IPS DF 6.9 (cell line): ENCODE data around the gene EDC3.
"Not testable (repeated sequence)": the region's sequence is repeated elsewhere in the genome, so short reads cannot be mapped to it uniquely, and the experiment has no call there.

Experiments
- DNase-seq: peaks from one replicate; pipeline ENCODE4 v3.0.0-alpha.2; 2013; ENCODE audit warnings: low read depth, low spot score
- H3K27ac ChIP-seq: one replicate; pipeline ENCODE4 v1.5.1; 2013; ENCODE audit warnings: low read length, control low read depth
- H3K27me3 ChIP-seq: 2 replicates; pipeline ENCODE4 v1.6.1; 2013; ENCODE audit warnings: mild to moderate bottlenecking, low read length; ENCODE audit not compliant: control insufficient read depth, insufficient read depth
- H3K36me3 ChIP-seq: 2 replicates; pipeline ENCODE4 v1.6.1; 2013; ENCODE audit warnings: low read length; ENCODE audit not compliant: control insufficient read depth, insufficient read depth
- H3K4me1 ChIP-seq: 2 replicates; pipeline ENCODE4 v1.6.1; 2013; ENCODE audit warnings: low read length; ENCODE audit not compliant: control insufficient read depth, insufficient read depth
- H3K4me3 ChIP-seq: 2 replicates; pipeline ENCODE4 v1.5.1; 2013; ENCODE audit warnings: mild to moderate bottlenecking, low read length
- H3K9me3 ChIP-seq: 2 replicates; pipeline ENCODE4 v1.6.1; 2013; ENCODE audit warnings: low read length, inconsistent platforms; ENCODE audit not compliant: control insufficient read depth, insufficient read depth
- WGBS: extraction: QIAGEN DNeasy Blood & Tissue Kit; methylation state at CpG from one replicate; pipeline ENCODE4 v1.1.7; 2013; ENCODE audit warnings: mixed read lengths, missing lambda C conversion rate; ENCODE audit not compliant: insufficient read length, insufficient coverage; 5-methylcytosine and 5-hydroxymethylcytosine counted together

Gene EDC3

GRCh38 chr15:74695597-74696397 lies at the start of gene EDC3:
Gene EDC3 (minus strand): TSS chr15:74696024. CDS start chr15:74675124, 20,900 bp downstream.
- Histone ChIP-seq H3K27ac (no peak within 1 kb of the TSS), H3K9me3 (no peaks in the 10 kb centered on the region), H3K4me3 (peak within 1 kb of the TSS; percentile 83), H3K36me3 (no peaks in the 10 kb centered on the region), H3K4me1 (no peaks in the 10 kb centered on the region), H3K27me3 (no peaks in the 10 kb centered on the region)
- peak; percentile 60 for DNase-seq
- WGBS, result no CpG with 5 or more reads among the region's 46 CpGs

- H3K36me3 ChIP-seq, result no peaks in the 10 kb centered on the region
- WGBS, result no CpG with 5 or more reads among the region's 5 CpGs
- H3K27me3 ChIP-seq, result no peaks in the 10 kb centered on the region
- no peaks in the 10 kb centered on the region for H3K9me3 ChIP-seq
- H3K4me1 ChIP-seq, result no peaks in the 10 kb centered on the region
- no peak overlapping the region for H3K4me3 ChIP-seq
- no peak overlapping the region for H3K27ac ChIP-seq
- DNase-seq, result no peak
Observed at GRCh38 chr15:74742422-74742821, 46.6 kb upstream of the EDC3 start.

GRCh38 chr15:74738239-74738638 lies 42.4 kb upstream of the EDC3 start:
- WGBS, result no CpG with 5 or more reads among the region's 5 CpGs

GRCh38 chr15:74735305-74735704 lies 39.5 kb upstream of the EDC3 start:
- WGBS, result no CpG with 5 or more reads among the region's 3 CpGs
- no peaks in the 10 kb centered on the region for H3K9me3 ChIP-seq
- H3K4me1 ChIP-seq, result no peaks in the 10 kb centered on the region
- H3K4me3 ChIP-seq, result no peak overlapping the region
- no peaks in the 10 kb centered on the region for H3K27me3 ChIP-seq
- no peak overlapping the region for H3K27ac ChIP-seq
- no peaks in the 10 kb centered on the region for H3K36me3 ChIP-seq
- DNase-seq, result no peak

More at GRCh38 chr15:74738239-74738638, 42.4 kb upstream of the EDC3 start:
- not testable (repeated sequence) for H3K9me3 ChIP-seq, DNase-seq, H3K4me1 ChIP-seq, H3K27me3 ChIP-seq, H3K4me3 ChIP-seq, H3K27ac ChIP-seq, H3K36me3 ChIP-seq

DNA sequence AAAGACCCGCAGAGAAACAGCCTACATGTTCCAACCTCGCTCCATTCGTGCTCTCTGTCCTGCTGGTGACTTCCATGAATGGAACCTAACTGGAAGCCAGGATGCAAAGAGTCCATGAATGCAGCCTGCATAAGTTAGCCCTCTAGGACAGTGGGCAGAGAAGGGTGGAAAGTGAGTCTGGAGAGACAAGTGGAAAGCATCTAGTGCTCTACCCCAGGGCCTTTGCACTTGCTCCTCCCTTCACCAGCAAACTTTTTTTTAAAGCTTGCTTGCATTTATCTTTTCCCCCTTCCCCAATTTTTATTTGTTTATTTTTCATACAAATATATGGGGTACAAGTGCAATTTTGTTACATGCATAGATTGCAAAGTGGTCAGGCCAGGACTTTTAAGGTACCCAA lies 37.4 kb upstream of the EDC3 start:
- no peak overlapping the region for H3K4me3 ChIP-seq
- no peaks in the 10 kb centered on the region for H3K36me3 ChIP-seq
- no peaks in the 10 kb centered on the region for H3K9me3 ChIP-seq
- no peaks in the 10 kb centered on the region for H3K27me3 ChIP-seq
- H3K27ac ChIP-seq, result no peak overlapping the region
- WGBS, result no CpG with 5 or more reads among the region's 3 CpGs
- DNase-seq, result no peak
- H3K4me1 ChIP-seq, result no peaks in the 10 kb centered on the region

DNA sequence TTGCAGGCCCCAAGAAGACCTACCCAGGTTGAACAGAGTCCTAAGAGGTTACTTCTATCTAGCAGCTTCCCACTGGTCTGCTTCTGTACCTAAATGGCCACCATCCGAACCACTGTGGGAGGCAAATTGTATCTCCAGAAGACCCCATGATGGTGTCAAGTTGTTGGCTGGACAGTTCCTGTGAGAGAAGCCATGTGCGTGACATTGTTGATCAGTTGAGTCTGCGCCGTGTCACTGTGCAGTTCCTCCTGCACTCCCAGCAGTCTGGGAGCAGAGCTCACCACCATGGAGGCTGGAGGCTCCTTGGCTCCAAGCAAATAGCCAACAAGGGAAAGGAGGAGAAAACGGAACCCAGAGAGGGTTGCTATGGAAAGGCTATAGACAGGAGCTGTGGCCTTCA lies 37.0 kb upstream of the EDC3 start:
- WGBS, result no CpG with 5 or more reads among the region's 5 CpGs
- Histone ChIP-seq H3K4me3 (no peak overlapping the region), H3K27me3 (no peaks in the 10 kb centered on the region), H3K36me3 (no peaks in the 10 kb centered on the region), H3K27ac (no peak overlapping the region), H3K9me3 (no peaks in the 10 kb centered on the region), H3K4me1 (no peaks in the 10 kb centered on the region)
- no peak for DNase-seq

DNA sequence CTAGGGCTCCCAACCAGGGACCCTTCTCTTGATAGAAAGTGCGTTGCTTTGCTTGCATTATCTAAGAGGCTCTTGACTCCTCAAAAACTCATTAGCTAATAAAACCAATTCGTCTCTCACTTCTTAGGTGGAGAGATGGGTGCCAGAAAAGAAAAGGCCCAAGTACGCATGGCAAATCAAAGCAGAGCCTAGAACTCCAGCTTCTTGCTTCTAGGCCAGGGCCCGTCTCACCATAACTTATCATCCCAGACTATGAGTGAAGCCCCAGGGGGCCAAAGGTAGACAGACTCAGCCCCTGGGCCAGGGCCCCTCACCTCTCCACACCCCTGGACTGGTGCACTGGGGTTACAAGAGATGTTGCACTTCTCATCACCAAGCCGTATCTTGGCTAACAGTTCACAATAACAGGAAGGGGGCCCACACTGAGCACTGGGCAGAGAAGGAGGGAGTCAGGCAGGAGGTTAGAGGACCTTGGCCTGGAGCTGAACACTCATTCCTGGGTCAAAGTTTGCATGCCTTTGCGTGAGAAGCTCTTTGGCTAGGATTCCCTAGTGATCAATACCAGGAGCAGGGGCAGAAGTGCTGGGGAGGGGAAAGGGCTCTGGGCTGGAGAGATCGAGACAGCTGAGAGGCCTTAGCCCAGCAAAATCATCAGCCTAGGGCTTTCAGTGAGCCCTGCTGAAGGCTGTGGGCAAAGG lies 34.9 kb upstream of the EDC3 start:
- Histone ChIP-seq H3K36me3 (no peaks in the 10 kb centered on the region; the same call in 1 of the 2 replicates), H3K4me3 (no peak overlapping the region)
- no CpG with 5 or more reads among the region's 7 CpGs for WGBS

GRCh38 chr15:74729372-74729771 lies 33.5 kb upstream of the EDC3 start:
- H3K27ac ChIP-seq, DNase-seq, H3K27me3 ChIP-seq, H3K4me3 ChIP-seq, H3K9me3 ChIP-seq, H3K36me3 ChIP-seq, H3K4me1 ChIP-seq: not testable (repeated sequence)
- WGBS, result no CpG with 5 or more reads among the region's 6 CpGs

More for the DNA sequence above, 34.9 kb upstream of the EDC3 start:
- peaks cover 3% of the 10 kb centered on the region; the same call in 1 of the 2 replicates for H3K4me1 ChIP-seq
- H3K9me3 ChIP-seq, result no peaks in the 10 kb centered on the region
- H3K27ac ChIP-seq, result no peak overlapping the region
- no peak for DNase-seq
- peaks cover 7% of the 10 kb centered on the region for H3K27me3 ChIP-seq

DNA sequence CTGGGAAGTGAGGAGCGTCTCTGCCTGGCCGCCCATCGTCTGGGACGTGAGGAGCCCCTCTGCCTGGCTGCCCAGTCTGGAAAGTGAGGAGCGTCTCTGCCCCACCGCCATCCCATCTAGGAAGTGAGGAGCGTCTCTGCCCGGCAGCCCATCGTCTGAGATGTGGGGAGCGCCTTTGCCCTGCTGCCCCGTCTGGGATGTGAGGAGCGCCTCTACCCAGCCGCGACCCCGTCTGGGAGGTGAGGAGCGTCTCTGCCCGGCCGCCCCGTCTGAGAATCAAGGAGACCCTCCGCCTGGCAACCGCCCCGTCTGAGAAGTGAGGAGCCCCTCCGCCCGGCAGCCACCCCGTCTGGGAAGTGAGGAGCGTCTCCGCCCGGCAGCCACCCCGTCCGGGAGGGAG lies 32.9 kb upstream of the EDC3 start:
- not testable (repeated sequence) for H3K9me3 ChIP-seq, DNase-seq, H3K36me3 ChIP-seq, H3K4me1 ChIP-seq, H3K27me3 ChIP-seq, H3K27ac ChIP-seq, H3K4me3 ChIP-seq
- WGBS, result no CpG with 5 or more reads among the region's 30 CpGs

DNA sequence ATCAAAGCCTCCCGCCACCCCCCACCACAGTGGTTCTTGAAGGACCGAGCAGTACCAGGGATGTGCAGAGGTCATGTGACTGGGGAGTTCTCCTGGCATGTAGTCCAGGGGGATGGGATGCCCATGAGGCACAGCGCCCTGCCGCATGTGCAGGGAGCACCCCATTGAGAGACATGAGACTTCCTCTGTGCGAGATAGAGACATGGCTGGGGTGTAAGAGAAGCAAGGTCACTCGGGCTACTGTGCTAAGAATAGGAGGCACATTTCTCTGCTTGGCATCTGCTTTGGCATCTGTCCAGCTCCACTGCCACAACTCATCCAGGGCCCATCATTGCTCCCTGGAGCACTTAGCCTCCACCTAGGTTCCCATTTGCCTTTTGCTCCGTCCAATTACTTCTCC lies 31.9 kb upstream of the EDC3 start:
- DNase-seq, result no peak

More for the DNA sequence above, 31.9 kb upstream of the EDC3 start:
- no peak overlapping the region for H3K4me3 ChIP-seq
- H3K36me3 ChIP-seq, result no peaks in the 10 kb centered on the region; the same call in 1 of the 2 replicates
- H3K4me1 ChIP-seq, result peaks cover 5% of the 10 kb centered on the region; the same call in 1 of the 2 replicates
- H3K9me3 ChIP-seq, result no peaks in the 10 kb centered on the region
- no CpG with 5 or more reads among the region's 7 CpGs for WGBS
- H3K27ac ChIP-seq, result no peak overlapping the region
- peaks cover 7% of the 10 kb centered on the region for H3K27me3 ChIP-seq
